Measurements from ENCODE around the gene SPPL2A. TPM values are rescaled to one million over a fixed set of nuclear protein-coding genes. Genes with fewer than 3 reads are reported as not detected.

SPPL2A gene
- total RNA-seq, 4 donors from 2014 or later: 47.0 to 425 (median 332) TPM

DNA sequence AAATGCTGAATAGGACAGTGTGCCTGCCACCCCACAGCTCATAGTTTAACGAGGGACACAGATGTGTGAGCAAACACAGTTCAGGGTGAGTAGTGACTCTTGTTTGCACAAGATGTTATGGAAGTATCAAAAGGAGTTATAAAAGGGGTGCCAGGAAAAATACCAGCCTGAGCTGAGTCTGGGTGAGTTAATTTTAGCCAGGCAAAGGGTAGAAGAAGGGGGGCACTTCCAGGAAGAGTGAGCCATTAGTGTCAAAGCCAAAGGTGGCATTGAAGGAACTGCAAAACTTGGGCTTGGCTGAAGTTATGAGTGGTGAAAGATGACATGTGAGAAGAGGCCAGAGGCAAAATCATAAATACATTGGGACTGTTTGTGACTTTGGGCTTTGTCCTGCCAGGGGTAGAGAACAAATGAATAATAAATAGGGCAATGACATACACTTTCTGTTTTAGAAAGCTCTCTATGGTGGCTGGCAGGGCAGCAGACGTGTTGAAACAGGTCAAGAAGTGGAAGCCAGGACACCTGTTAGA lies 1.9 kb upstream of the SPPL2A start:
- no peak for DNase-seq
- no peak for TF ChIP-seq POLR2A (IDR thresholded peaks at IDR 0.05)
- TF ChIP-seq, protein P1, sequence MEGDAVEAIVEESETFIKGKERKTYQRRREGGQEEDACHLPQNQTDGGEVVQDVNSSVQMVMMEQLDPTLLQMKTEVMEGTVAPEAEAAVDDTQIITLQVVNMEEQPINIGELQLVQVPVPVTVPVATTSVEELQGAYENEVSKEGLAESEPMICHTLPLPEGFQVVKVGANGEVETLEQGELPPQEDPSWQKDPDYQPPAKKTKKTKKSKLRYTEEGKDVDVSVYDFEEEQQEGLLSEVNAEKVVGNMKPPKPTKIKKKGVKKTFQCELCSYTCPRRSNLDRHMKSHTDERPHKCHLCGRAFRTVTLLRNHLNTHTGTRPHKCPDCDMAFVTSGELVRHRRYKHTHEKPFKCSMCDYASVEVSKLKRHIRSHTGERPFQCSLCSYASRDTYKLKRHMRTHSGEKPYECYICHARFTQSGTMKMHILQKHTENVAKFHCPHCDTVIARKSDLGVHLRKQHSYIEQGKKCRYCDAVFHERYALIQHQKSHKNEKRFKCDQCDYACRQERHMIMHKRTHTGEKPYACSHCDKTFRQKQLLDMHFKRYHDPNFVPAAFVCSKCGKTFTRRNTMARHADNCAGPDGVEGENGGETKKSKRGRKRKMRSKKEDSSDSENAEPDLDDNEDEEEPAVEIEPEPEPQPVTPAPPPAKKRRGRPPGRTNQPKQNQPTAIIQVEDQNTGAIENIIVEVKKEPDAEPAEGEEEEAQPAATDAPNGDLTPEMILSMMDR (IDR thresholded peaks at IDR 0.05): no peak

DNA sequence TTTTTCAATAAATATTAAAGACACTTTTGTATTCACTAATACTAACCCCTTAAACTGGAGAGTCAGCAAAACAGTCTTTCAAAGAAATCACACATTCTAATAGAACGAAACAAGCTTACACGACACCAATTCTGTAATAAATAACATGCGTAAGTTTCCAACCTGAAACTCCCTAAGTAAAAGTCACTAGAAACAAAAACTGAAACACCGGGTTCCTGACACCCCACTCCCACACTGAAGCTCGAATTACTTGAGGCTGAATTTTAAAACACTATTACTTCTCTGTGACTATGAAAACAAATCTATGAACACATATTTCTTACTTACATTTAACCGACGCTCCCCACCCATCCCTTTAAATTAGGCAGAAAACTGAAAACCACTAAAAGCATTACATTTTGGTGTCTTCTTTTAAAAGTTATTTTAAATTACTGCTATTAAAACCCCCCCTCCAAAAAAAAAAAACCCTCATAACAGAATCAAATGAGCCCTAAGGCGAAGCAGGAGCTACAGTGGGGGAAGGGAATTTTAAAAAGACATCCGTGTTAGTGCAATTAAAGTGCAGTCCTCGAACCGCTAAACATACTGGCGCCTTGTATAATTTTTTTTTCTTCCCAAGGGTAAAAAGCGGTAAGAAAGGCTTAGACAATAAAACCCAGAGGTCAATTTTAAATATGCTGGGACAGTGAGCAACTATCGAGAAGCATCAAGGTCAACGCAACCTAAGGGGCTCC lies 878 bp downstream of the SPPL2A start:
- Histone ChIP-seq H3K4me3 (peak overlapping the region; percentile 69 to 94 (median 90)), H3K36me3 (no peaks in the 10 kb centered on the region), H3K27me3 (no peaks in the 10 kb centered on the region), H3K9me3 (no peaks in the 10 kb centered on the region), H3K4me1 (peaks cover 0 to 12% (median 0%) of the 10 kb centered on the region in 4 donors), H3K27ac (peak overlapping the region; percentile 92 to 98 (median 95))
- TF ChIP-seq POLR2A (IDR thresholded peaks at IDR 0.05): no peak
- TF ChIP-seq, protein P1 (IDR thresholded peaks at IDR 0.05): no peak
- no peak for DNase-seq

More for the DNA sequence above, 1.9 kb upstream of the SPPL2A start:
- Histone ChIP-seq H3K4me3 (no peak overlapping the region), H3K9me3 (no peaks in the 10 kb centered on the region), H3K4me1 (peaks cover 0 to 12% (median 0%) of the 10 kb centered on the region in 4 donors), H3K27me3 (no peaks in the 10 kb centered on the region), H3K27ac (peak overlapping the region in 2 of 4 donors; percentile 92 to 98), H3K36me3 (no peaks in the 10 kb centered on the region)

DNA sequence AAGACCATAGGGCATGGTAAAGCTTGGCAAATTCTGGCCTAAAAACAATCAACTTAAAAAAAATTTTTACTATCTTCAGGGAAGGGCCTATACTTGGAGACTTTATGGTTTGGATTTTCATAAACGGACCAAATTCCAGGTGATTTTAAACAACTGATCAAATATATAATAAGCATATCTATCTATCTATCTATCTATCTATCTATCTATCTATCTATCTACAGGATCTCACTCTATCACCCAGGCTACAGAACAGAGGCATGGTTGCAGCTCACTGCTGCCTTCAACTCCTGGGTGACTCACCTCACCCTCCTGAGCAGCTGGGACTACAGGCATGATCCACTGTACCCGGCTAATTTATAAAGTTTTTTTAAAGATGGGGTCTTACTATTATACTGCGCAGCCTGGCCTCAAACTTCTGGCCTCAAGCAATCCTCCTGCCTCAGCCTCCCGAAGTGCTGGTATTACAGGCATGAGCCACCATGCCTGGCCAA lies 6.7 kb downstream of the SPPL2A start:
- Histone ChIP-seq H3K27me3 (no peaks in the 10 kb centered on the region), H3K9me3 (no peaks in the 10 kb centered on the region), H3K4me1 (peaks cover 0 to 9% (median 0%) of the 10 kb centered on the region in 4 donors), H3K4me3 (no peak overlapping the region), H3K36me3 (no peaks in the 10 kb centered on the region), H3K27ac (no peak overlapping the region)
- DNase-seq: no peak
- TF ChIP-seq, protein P1 (IDR thresholded peaks at IDR 0.05): no peak
- TF ChIP-seq POLR2A (IDR thresholded peaks at IDR 0.05): no peak

- H3K9me3 ChIP-seq: no peaks in the 10 kb centered on the region
- H3K27me3 ChIP-seq: no peaks in the 10 kb centered on the region
- H3K4me1 ChIP-seq: peaks cover 0 to 4% (median 0%) of the 10 kb centered on the region in 4 donors
- H3K36me3 ChIP-seq: peaks cover 0 to 11% (median 0%) of the 10 kb centered on the region in 3 donors
- no peak overlapping the region for H3K4me3 ChIP-seq
- no peak overlapping the region for H3K27ac ChIP-seq
- DNase-seq: no peak
- TF ChIP-seq, protein P1 (IDR thresholded peaks at IDR 0.05): no peak
Observed at GRCh38 chr15:50753463-50753862, 12.0 kb downstream of the SPPL2A start.

DNA sequence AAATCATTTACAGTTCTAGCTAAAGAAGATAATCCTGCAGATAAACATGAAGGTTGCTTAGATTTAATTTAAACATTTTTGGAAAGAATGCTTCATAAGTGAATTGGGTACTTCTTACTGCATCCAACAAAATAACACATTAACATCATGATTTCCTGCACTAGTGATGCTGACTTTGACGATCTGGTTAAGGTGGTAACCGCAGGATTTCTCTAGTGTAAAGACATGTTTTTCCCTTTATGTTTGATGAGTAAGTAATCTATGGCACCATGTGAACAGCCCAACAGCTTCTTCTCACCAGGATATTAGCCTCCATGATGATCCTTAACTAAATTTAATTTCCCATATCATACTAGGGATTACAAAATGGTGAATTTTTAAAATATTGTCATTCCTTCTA lies 14.1 kb downstream of the SPPL2A start:
- Histone ChIP-seq H3K9me3 (no peaks in the 10 kb centered on the region), H3K27ac (no peak overlapping the region), H3K36me3 (peaks cover 0 to 29% (median 0%) of the 10 kb centered on the region in 3 donors), H3K4me3 (no peak overlapping the region), H3K27me3 (no peaks in the 10 kb centered on the region), H3K4me1 (peaks cover 0 to 4% (median 0%) of the 10 kb centered on the region in 4 donors)
- DNase-seq: no peak
- TF ChIP-seq, protein P1 (IDR thresholded peaks at IDR 0.05): no peak
- TF ChIP-seq POLR2A (IDR thresholded peaks at IDR 0.05): no peak

Measured in Peyer's patch (tissue), 4 donors.